ENCODE results near the gene ANO10. TPM values are rescaled to one million over a fixed set of nuclear protein-coding genes. Genes with fewer than 3 reads are reported as not detected.

The ANO10 gene
- total RNA-seq, 3 donors from 2014 or later, result 27.4 to 31.8 (median 28.5) TPM

DNA sequence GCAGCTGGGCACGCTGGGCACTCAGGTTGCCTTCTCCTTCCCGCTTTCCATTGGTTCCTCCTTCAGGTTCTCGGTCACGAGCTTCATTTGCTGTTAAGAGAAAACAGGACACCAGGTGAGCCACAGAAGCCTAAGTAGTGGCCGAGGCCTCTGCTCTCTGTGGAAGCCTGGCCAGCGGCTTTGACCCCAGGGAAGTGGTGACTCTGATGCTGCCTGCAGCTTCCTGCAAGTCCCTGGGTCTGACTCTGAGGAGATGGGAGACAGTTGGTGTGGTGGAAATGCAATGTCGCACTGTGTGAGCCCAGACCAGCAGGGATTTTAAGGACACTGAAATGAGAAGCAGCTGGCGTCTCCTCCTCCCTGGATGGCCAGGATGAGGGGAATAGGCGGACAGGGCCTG, 254.9 kb downstream of the ANO10 start:
- H3K27ac ChIP-seq, result peak overlapping the region in 1 of 2 donors; percentile 38
- no peak for DNase-seq (ENCODE audit: low spot score in 2 of 2)
- no peaks in the 10 kb centered on the region for H3K4me1 ChIP-seq
- H3K9me3 ChIP-seq, result no peaks in the 10 kb centered on the region
- intact Hi-C loops (cut with DNase I; ENCODE audit: low total_unique reads), result no loop called here
- TF ChIP-seq POLR2AphosphoS5 (IDR thresholded peaks at IDR 0.05), result no peak
- no peak for TF ChIP-seq POLR2A (IDR thresholded peaks at IDR 0.05)
- TF ChIP-seq, protein P1, sequence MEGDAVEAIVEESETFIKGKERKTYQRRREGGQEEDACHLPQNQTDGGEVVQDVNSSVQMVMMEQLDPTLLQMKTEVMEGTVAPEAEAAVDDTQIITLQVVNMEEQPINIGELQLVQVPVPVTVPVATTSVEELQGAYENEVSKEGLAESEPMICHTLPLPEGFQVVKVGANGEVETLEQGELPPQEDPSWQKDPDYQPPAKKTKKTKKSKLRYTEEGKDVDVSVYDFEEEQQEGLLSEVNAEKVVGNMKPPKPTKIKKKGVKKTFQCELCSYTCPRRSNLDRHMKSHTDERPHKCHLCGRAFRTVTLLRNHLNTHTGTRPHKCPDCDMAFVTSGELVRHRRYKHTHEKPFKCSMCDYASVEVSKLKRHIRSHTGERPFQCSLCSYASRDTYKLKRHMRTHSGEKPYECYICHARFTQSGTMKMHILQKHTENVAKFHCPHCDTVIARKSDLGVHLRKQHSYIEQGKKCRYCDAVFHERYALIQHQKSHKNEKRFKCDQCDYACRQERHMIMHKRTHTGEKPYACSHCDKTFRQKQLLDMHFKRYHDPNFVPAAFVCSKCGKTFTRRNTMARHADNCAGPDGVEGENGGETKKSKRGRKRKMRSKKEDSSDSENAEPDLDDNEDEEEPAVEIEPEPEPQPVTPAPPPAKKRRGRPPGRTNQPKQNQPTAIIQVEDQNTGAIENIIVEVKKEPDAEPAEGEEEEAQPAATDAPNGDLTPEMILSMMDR (IDR thresholded peaks at IDR 0.05), result no peak
- no peaks in the 10 kb centered on the region for H3K36me3 ChIP-seq
- no peak overlapping the region for H3K4me3 ChIP-seq
- H3K27me3 ChIP-seq, result no peaks in the 10 kb centered on the region

DNA sequence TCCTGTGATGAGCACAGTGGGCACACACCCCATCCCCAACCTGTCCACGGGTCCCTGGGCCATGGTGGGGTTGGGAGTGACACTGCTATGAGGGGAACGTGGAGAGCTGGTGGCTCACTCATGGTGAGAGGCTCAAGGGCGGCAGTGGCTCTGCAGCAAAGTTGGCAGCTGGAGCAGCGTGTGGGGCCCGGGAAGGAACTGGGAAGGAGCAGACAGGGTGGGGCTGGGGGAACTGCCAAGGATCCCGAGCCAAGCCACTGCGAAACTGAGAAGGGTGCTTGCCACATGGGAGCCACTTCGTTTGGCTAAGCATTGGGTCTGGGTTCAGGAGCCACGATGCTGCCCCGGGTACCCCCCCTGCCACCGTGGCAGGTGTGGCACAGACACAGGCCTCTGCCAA, 255.3 kb downstream of the ANO10 start:
- Histone ChIP-seq H3K27ac (peak overlapping the region in 1 of 2 donors; percentile 38), H3K36me3 (no peaks in the 10 kb centered on the region), H3K27me3 (no peaks in the 10 kb centered on the region), H3K4me3 (no peak overlapping the region), H3K9me3 (no peaks in the 10 kb centered on the region), H3K4me1 (no peaks in the 10 kb centered on the region)
- TF ChIP-seq, protein P1 (IDR thresholded peaks at IDR 0.05), result no peak
- TF ChIP-seq POLR2A (IDR thresholded peaks at IDR 0.05) (no peak), POLR2AphosphoS5 (IDR thresholded peaks at IDR 0.05) (no peak)
- intact Hi-C loops (cut with DNase I; ENCODE audit: low total_unique reads), result no loop called here
- DNase-seq (ENCODE audit: low spot score in 2 of 2), result no peak

DNA sequence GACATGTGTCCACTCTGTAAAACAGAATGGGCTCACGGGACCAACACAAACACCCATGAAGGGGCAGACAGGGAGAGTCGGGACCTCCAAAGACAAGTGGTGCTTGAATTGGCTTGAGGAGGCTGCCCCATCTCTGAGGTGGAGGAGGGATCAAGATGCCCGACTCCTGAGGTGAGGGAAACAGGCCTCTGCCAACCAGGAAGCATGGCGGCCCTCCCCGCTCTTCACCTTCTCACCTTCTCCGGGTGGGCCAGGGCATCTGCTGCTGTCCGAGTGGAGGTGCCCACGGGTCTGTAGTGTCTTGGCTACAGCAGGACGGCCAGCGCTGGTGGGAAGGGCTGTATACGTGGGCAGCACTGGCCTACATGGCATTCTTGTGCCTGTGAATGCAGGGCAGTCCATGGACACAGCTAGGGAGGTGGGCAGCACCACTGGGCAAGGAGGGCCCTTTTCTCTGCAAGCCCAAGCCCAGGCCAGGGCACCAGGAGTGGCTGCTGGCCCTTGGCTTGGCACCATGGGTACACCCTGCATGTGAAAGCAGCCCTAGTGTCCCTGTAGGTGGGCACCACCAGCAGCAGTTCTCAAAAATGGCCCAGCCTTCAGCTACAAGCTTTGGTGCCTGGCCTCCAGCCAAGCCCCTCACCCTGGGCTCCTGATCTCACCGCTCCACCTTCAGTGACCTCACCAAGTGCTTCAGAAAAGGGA, 256.1 kb downstream of the ANO10 start:
- DNase-seq (ENCODE audit: low spot score in 2 of 2), result no peak
- intact Hi-C loops (cut with DNase I; ENCODE audit: low total_unique reads), result no loop called here
- Histone ChIP-seq H3K36me3 (no peaks in the 10 kb centered on the region), H3K27me3 (no peaks in the 10 kb centered on the region), H3K4me1 (no peaks in the 10 kb centered on the region), H3K27ac (peak overlapping the region in 1 of 2 donors; percentile 2), H3K9me3 (no peaks in the 10 kb centered on the region), H3K4me3 (no peak overlapping the region)
- TF ChIP-seq, protein P1 (IDR thresholded peaks at IDR 0.05), result no peak
- TF ChIP-seq POLR2A (IDR thresholded peaks at IDR 0.05), result no peak
- no peak for TF ChIP-seq POLR2AphosphoS5 (IDR thresholded peaks at IDR 0.05)

DNA sequence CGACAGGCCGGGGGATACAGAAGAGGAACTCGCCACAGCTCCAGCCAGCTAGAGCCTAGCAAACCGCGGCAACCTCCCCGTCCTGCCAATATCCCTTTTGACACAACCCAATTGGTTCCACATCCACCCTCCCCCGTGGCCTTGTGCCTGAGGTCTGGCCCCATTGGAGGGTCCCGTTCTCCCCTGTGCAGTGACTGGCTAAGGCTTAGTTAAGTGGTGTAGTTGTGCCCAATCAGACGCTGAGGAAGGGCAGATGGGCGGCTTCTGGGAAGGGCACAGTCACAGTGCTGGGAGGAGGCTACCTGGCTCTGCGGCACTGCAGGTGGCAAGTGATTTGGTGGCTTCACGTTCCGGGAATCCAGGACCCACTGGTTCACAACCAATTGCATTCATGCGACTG, 256.9 kb downstream of the ANO10 start:
- DNase-seq (ENCODE audit: low spot score in 2 of 2), result no peak
- no peak for TF ChIP-seq POLR2AphosphoS5 (IDR thresholded peaks at IDR 0.05)
- no peak for TF ChIP-seq POLR2A (IDR thresholded peaks at IDR 0.05)
- H3K27me3 ChIP-seq, result no peaks in the 10 kb centered on the region
- H3K36me3 ChIP-seq, result no peaks in the 10 kb centered on the region
- no peaks in the 10 kb centered on the region for H3K9me3 ChIP-seq
- intact Hi-C loops (cut with DNase I; ENCODE audit: low total_unique reads), result no loop called here
- H3K4me1 ChIP-seq, result no peaks in the 10 kb centered on the region
- H3K27ac ChIP-seq, result no peak overlapping the region
- H3K4me3 ChIP-seq, result no peak overlapping the region

DNA sequence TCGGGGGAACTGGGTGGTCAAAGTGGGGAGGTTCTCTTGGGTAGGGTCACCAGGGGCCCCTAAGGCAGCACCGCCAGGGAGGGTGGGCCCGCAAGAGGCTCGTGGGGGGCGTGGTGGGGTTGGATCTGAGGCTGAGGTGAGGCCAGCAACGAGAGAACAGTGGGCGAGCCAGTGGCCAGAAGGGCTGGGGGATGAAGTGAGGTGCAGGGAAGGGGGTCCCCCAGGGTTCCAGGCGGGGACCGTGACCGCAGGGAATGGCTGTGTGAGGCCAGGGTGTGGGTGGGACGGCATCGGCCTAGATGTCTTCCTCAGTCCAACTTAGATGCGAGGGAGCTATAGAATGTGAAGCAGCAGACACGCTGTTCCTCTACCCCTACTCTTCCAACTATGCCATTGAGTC, 257.3 kb downstream of the ANO10 start:
- intact Hi-C loops (cut with DNase I; ENCODE audit: low total_unique reads), result no loop called here
- H3K4me1 ChIP-seq, result no peaks in the 10 kb centered on the region
- TF ChIP-seq POLR2A (IDR thresholded peaks at IDR 0.05) (no peak), POLR2AphosphoS5 (IDR thresholded peaks at IDR 0.05) (no peak)
- TF ChIP-seq, protein P1 (IDR thresholded peaks at IDR 0.05), result no peak
- H3K36me3 ChIP-seq, result no peaks in the 10 kb centered on the region
- H3K4me3 ChIP-seq, result no peak overlapping the region
- DNase-seq (ENCODE audit: low spot score in 2 of 2), result no peak
- H3K27ac ChIP-seq, result no peak overlapping the region
- H3K27me3 ChIP-seq, result no peaks in the 10 kb centered on the region
- no peaks in the 10 kb centered on the region for H3K9me3 ChIP-seq
